ENCODE measurements around the gene TMEM131.

The TMEM131 gene

DNA sequence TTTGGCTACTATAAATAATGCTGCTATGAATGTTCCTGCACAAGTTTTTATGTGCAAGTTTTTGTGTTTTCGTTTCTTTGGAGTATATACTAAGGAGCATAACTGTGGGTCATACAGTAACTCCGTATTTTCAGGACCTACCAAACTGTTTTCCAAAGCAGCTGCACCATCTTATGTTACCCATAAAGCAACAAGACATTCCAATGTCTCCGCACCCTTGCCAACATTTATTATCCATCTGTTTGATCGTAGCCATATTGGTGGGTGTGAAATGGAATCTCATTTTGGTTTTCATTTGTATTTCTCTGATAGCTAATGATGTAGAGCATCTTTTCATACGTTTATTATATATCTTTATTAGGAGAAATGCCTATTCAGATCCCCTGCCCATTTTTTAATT, 13.8 kb downstream of the TMEM131 start:
- H3K27me3 ChIP-seq (ENCODE audit: insufficient read depth, poor library complexity, severe bottlenecking) = no peaks in the 10 kb centered on the region
- TF ChIP-seq, protein P1, sequence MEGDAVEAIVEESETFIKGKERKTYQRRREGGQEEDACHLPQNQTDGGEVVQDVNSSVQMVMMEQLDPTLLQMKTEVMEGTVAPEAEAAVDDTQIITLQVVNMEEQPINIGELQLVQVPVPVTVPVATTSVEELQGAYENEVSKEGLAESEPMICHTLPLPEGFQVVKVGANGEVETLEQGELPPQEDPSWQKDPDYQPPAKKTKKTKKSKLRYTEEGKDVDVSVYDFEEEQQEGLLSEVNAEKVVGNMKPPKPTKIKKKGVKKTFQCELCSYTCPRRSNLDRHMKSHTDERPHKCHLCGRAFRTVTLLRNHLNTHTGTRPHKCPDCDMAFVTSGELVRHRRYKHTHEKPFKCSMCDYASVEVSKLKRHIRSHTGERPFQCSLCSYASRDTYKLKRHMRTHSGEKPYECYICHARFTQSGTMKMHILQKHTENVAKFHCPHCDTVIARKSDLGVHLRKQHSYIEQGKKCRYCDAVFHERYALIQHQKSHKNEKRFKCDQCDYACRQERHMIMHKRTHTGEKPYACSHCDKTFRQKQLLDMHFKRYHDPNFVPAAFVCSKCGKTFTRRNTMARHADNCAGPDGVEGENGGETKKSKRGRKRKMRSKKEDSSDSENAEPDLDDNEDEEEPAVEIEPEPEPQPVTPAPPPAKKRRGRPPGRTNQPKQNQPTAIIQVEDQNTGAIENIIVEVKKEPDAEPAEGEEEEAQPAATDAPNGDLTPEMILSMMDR (IDR thresholded peaks at IDR 0.05; ENCODE audit: insufficient read depth, low read length) = no peak
- no peak for TF ChIP-seq GABPA (IDR thresholded peaks at IDR 0.05; ENCODE audit: low read depth)
- TF ChIP-seq POLR2AphosphoS5 (IDR thresholded peaks at IDR 0.05; ENCODE audit: low read depth) = no peak
- TF ChIP-seq, protein P2, sequence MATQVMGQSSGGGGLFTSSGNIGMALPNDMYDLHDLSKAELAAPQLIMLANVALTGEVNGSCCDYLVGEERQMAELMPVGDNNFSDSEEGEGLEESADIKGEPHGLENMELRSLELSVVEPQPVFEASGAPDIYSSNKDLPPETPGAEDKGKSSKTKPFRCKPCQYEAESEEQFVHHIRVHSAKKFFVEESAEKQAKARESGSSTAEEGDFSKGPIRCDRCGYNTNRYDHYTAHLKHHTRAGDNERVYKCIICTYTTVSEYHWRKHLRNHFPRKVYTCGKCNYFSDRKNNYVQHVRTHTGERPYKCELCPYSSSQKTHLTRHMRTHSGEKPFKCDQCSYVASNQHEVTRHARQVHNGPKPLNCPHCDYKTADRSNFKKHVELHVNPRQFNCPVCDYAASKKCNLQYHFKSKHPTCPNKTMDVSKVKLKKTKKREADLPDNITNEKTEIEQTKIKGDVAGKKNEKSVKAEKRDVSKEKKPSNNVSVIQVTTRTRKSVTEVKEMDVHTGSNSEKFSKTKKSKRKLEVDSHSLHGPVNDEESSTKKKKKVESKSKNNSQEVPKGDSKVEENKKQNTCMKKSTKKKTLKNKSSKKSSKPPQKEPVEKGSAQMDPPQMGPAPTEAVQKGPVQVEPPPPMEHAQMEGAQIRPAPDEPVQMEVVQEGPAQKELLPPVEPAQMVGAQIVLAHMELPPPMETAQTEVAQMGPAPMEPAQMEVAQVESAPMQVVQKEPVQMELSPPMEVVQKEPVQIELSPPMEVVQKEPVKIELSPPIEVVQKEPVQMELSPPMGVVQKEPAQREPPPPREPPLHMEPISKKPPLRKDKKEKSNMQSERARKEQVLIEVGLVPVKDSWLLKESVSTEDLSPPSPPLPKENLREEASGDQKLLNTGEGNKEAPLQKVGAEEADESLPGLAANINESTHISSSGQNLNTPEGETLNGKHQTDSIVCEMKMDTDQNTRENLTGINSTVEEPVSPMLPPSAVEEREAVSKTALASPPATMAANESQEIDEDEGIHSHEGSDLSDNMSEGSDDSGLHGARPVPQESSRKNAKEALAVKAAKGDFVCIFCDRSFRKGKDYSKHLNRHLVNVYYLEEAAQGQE (IDR thresholded peaks at IDR 0.05; ENCODE audit: insufficient replicate concordance, low read depth) = no peak
- no peak for TF ChIP-seq SPI1 (IDR thresholded peaks at IDR 0.05; ENCODE audit: borderline replicate concordance, low read depth)
- no peak for DNase-seq (ENCODE audit: low read depth in 1 of 2, low spot score in 1 of 2)
- no peak overlapping the region for H3K27ac ChIP-seq (replicated peaks)
- no peak overlapping the region for H3K4me3 ChIP-seq (replicated peaks; ENCODE audit: insufficient read depth, low read length)

DNA sequence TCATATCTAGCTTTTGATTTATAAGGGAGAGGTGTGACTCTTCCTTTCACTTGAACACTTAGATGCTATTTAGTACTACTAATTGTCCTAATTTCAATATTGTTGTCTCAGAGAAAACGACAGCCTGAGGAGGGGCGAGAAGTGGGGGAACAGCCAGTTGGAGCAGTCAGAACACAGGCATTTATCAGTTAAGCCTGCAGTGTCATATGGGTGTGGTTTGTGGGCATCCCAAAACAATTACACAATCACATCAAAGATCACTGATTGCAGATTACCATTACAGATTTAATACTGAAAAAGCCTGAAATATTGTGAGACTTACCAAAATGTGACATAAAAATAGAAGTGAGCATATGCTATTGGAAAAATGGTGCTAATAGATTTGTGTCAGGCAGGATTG, 15.8 kb downstream of the TMEM131 start:
- DNase-seq (ENCODE audit: low read depth in 1 of 2, low spot score in 1 of 2) = no peak
- Histone ChIP-seq H3K27ac (replicated peaks) (no peak overlapping the region), H3K27me3 (ENCODE audit: insufficient read depth, poor library complexity, severe bottlenecking) (no peaks in the 10 kb centered on the region), H3K4me3 (replicated peaks; ENCODE audit: insufficient read depth, low read length) (no peak overlapping the region)
- no peak for TF ChIP-seq GABPA (IDR thresholded peaks at IDR 0.05; ENCODE audit: low read depth)
- TF ChIP-seq POLR2AphosphoS5 (IDR thresholded peaks at IDR 0.05; ENCODE audit: low read depth) = no peak

DNA sequence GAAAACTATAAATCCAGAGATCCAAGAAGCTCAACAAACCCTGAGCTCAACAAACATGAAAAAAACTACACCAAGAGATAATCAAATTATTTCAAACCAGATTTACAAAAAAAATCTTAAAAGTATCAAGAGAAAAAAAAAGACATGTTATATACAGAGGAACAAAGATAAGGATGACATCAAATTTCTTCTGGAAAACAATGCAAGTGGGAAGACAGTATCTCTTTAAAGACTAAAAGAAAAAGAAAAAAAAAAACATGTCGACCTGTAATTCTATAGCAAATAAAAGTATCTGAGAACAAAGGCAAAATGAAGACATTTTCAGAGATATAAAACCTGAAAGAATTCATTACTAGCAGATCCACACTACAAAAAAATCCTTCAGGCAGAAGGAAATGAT, 21.3 kb downstream of the TMEM131 start:
- H3K27ac ChIP-seq (replicated peaks) = no peak overlapping the region
- TF ChIP-seq GABPA (IDR thresholded peaks at IDR 0.05; ENCODE audit: low read depth) (no peak), SPI1 (IDR thresholded peaks at IDR 0.05; ENCODE audit: borderline replicate concordance, low read depth) (no peak), POLR2AphosphoS5 (IDR thresholded peaks at IDR 0.05; ENCODE audit: low read depth) (no peak)
- TF ChIP-seq, protein P1 (IDR thresholded peaks at IDR 0.05; ENCODE audit: insufficient read depth, low read length) = no peak
- TF ChIP-seq, protein P2 (IDR thresholded peaks at IDR 0.05; ENCODE audit: insufficient replicate concordance, low read depth) = no peak
- DNase-seq (ENCODE audit: low read depth in 1 of 2, low spot score in 1 of 2) = no peak
- no peak overlapping the region for H3K4me3 ChIP-seq (replicated peaks; ENCODE audit: insufficient read depth, low read length)
- H3K27me3 ChIP-seq (ENCODE audit: insufficient read depth, poor library complexity, severe bottlenecking) = no peaks in the 10 kb centered on the region

DNA sequence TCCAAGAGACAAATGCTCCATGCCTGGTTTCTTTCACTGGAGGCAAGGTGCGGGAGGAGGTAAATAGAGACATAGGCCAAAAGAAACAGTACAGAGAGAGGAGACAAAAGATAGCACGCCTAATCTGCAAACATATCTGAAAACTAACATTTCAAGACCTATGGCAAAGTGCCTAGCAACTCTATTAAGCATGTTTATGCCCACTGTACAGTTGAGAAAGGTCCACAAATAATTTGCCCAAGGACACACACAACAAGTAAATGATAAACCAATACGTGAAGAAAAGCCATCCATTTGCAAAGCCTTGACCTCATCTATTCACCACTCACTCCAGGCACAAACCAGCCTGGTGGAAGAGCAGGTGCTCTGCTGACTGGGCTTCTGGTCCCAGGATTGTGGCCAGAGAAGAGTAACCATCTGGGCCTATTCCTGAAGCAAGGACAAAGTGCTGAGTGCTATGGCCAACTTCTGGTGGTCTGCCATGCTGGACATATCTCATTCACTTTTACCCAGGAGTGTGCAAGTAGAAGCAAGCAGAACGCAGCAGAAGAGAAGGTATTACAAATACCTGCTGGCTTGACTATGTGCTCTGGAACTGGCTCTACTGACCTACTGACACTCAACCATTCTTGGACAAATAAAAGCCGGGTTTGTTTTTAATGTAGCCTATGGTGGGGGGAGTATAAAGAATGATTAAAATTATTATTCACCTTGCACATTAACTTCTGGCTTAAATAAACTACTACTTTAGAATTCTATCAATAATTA, 25.3 kb downstream of the TMEM131 start:
- no peak for TF ChIP-seq GABPA (IDR thresholded peaks at IDR 0.05; ENCODE audit: low read depth)
- Histone ChIP-seq H3K27me3 (ENCODE audit: insufficient read depth, poor library complexity, severe bottlenecking) (no peaks in the 10 kb centered on the region), H3K4me3 (replicated peaks; ENCODE audit: insufficient read depth, low read length) (no peak overlapping the region), H3K27ac (replicated peaks) (no peak overlapping the region)
- no peak for DNase-seq (ENCODE audit: low read depth in 1 of 2, low spot score in 1 of 2)

All from HL-60 (cell line).